Measurements from ENCODE around the gene WNT6. TPM values are rescaled to one million over a fixed set of nuclear protein-coding genes. Genes with fewer than 3 reads are reported as not detected.

The WNT6 gene
- total RNA-seq, 2 donors from 2014 or later, result 0.43 to 0.92 TPM

DNA sequence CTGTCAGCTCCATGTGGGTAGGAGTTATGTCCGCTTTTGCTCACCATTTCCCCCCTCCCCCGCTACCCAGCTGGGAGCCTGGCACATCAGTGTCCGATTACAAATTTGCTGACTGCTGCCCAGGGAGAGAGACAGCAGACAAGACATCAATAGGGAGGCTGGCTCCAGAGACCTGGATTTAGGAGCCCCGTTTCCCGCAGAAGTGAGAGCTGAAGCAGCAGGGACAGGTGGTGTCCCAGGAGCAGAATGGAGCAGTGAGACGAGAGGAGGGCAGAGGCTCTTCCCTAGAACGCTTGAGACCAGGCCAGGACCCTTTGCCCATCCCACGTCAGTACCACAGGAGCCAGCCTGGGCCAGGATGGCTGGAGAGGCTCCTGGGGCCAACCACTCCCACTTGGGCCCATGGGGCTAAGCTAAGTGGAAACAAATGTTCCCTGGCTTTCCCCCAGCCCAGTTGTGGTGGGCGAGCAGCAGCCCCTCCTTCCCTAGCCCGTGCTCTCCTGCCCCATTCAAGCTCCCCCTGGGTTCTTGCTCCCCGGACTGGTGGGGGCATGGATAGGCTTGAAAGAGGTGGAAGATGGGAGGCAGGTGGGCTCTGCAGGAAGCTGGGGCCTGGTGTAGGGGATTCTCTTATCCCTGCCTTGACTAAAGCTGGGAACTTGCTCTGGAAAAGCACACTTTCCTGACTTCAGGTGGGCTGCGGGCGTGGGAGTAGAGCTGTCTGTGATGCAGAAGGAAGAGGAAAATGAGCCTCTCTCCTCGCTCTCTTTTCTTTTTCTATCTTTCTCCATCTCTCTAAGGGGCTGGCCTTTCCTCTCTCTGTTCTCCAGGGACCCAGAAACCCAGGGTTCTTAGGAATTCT lies 4.1 kb upstream of the WNT6 start:
- intact Hi-C loops (cut with DNase I, micrococcal nuclease), result no loop called here
- ATAC-seq (no peak), DNase-seq (peak in 1 of 2 donors; percentile 9)

DNA sequence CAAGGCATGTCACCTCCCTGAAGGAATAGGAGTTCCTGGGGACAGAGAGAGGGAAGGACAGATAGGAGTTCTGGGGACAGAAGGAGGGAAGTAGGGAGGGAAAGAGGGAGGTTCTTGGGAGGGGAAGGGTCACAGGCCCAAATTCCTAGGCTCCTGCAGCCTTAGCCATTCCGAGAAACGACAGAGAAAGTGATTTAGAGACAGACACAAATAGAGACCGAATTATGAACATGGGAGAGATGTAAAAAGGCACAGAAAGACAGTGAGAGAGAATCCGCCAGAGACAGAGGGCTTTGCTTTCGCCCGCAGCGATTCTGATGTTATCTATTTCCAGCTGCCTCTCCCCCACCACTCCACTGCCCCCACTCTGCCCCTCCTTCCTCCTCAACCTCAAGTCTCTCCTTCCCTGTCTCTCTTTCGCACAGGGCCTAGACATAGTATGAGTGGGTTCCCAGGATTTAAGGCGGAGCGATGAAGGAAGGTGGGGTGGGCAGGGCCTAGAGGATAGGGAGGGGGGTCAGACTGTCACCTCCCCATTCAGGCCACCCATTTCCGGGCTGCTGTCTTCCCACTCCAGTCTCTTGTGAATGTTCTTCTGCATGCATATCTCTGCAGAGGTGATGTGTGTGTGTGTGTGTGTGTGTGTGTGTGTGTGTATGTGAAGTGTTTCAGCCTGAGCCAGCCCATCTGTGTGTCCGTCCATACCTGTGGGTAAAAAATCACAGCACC lies 3.3 kb upstream of the WNT6 start:
- DNase-seq, result no peak
- ATAC-seq, result no peak
- intact Hi-C loops (cut with DNase I, micrococcal nuclease), result no loop called here

DNA sequence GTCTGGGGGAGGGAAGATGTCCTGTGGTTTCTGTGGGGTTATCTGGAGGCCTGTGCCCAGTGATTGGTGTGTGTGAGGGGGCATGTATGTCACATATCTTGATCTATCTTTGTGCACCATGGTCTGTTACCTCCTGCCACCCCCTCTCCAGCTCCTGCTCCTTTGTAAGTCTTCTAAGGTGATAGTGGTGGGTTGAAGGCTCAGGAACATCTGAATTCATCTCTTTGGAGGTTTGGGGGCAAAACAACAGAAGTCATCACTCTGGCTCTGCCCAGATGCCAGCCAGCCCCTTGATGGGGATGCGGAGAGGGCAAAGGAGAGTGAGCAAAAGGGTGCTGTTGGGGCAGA lies 2.7 kb upstream of the WNT6 start:
- intact Hi-C loops (cut with DNase I, micrococcal nuclease), result no loop called here
- DNase-seq (peak in 1 of 2 donors; percentile 8), ATAC-seq (no peak)

DNA sequence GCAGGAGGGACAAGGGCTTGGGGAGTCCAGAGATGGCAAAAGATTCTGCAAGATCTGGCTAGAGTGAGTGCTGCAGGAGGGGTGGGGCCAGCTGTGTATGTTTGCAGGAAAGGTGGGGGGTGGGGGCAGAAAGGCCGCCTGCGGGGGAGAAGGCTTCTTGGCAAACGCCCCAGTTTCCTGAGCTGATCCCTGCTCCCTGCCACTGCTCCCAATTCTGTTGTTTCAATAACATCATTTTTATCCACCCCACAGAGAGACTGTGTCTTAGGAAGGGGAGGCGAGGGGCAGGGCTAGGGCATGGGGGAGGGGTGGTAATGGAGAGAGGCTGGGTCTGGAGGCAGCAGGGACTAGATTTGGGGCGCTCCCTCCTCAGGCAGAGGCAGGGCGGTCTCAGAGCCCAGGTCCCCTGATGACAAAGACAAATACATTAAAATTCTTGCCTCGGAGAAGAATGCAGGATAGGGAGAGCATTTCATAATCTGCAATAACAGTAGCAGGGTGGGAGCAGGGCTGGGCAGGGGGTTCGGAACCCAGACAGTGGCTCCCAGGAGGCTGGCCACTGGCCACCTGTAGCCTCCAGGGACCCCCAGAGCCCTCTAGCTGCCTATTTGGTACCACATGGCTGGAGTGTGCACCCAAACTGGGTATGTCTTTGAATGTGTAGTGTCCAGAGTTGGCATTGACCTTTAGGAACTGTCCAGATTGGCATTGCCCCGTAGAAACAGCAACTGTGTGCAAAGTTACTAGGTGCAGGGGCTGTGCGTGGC lies 2.1 kb upstream of the WNT6 start:
- intact Hi-C loops (cut with DNase I, micrococcal nuclease), result no loop called here
- DNase-seq (peak in 1 of 2 donors; percentile 15), ATAC-seq (no peak)

DNA sequence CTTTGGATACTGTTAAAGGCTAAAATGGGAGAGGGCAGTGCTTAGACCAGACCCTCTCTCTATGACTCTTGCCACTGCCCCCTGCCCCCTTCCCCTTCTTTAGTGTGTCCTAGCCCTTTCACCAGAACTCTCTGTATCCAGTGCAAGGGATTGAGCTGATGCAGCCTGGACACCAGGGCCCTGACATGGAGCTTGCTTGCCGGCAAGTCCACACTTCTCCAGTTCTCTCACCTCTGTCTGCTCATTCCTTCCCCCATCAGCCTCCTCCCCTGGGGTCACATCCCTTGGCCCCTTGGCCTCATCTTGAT lies 1.5 kb upstream of the WNT6 start:
- DNase-seq (peak in 1 of 2 donors; percentile 7), ATAC-seq (no peak)
- intact Hi-C loops (cut with DNase I, micrococcal nuclease), result no loop called here

DNA sequence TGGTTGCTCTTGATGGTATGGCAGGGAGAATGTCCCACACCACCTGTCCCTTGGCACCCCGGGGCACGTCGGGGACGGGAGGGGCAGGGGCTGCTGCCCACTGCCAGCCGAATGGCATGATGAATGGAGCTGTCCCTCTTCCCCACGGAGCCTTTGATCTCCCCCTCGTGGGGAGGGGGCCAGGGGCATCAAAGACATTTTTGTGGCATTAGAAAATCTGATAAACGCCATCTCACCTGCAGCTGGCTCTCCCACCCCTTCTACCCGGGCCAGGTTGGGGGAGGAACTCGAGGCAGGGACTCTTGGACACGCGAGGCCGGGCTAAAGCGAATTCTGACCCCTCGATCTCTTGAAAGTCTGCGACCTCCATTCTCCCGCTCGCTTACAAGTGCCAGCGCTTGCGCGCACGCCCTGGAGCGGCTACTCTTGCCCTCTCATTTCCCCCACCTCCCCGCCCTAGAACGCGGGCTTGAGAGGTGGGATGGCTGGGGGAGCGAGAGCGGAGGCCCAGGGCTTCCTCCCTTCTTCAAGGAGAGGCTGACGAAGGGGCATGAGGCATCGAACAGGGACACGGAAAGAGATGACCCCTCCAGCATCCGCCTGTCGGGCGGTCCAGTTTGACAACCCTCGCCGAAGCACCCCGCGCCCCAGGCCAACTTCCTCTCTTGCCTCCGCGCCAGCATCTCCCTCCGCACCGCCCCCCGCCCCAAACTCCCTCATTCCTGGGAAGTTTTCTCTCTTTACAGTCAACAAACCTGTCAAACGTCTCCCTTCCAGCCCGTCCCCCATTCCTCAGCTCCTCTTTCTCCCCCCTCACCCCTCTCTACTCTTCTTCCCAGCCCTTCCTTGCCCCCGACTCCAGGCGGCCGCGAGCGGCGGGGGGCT lies 692 bp upstream of the WNT6 start:
- ATAC-seq, result no peak
- DNase-seq, result peak in 1 of 2 donors; percentile 19
- intact Hi-C loops (cut with DNase I, micrococcal nuclease), result no loop called here

DNA sequence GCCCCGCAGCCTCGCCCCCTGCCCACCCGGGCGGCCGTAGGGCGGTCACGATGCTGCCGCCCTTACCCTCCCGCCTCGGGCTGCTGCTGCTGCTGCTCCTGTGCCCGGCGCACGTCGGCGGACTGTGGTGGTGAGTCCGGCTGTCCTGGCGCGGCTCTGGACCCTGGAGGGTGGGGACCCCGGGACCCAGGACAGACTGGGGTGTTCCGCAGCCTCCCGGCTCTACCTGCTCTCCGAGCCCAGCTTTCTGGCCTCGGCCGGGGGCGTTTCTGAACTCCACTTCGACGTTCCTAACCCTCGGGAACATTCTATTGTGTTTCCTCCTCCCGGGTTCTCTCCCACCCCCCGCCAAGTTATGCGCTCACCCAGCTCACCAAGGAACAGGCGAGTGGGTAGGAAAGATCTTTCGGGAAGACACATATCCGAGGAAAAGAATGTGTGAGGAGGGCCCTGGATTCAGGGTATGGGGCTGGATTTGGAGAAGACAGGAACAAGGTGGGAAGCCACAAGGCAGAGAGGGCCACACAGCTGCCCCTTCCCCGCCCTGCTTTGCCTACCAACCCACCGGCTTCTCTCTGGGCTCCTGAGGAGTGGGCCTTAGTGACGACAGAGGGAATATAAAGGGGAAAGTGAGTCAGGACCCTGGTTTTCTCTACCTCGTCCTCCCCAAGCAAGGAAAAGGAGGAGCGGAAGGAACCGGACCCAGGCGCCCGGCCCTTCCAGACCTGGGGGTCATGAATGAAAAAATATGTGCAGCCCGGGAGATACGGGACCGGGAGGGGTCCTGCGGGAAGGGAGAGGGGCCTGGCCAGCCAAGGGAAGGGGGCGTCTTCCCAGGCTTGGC lies 605 bp downstream of the WNT6 start:
- intact Hi-C loops (cut with DNase I, micrococcal nuclease), result no loop called here
- ATAC-seq, result no peak
- peak in 1 of 2 donors; percentile 18 for DNase-seq

DNA sequence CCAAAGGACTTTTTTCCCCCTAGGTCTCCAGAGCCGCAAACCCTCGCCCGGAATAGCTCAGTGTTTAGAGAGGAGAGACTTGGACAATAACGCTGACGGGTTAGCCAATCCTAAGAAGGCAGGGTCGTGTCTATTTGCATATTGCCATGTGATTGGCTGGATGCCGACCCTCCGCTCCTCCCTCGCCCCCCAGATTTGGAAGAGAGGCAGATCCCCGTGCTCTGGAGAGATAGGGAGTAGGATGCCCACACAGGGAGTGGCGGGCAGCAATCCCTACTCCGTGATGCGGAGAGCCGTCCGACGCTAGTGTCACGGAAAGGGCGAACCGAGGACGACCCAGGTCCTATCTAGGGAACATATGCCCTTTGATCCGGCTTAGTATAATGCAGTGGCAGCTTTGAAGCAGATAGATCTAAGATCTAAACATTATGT lies 1.4 kb downstream of the WNT6 start:
- DNase-seq (peak in 1 of 2 donors; percentile 37), ATAC-seq (no peak)
- intact Hi-C loops (cut with DNase I, micrococcal nuclease), result no loop called here

DNA sequence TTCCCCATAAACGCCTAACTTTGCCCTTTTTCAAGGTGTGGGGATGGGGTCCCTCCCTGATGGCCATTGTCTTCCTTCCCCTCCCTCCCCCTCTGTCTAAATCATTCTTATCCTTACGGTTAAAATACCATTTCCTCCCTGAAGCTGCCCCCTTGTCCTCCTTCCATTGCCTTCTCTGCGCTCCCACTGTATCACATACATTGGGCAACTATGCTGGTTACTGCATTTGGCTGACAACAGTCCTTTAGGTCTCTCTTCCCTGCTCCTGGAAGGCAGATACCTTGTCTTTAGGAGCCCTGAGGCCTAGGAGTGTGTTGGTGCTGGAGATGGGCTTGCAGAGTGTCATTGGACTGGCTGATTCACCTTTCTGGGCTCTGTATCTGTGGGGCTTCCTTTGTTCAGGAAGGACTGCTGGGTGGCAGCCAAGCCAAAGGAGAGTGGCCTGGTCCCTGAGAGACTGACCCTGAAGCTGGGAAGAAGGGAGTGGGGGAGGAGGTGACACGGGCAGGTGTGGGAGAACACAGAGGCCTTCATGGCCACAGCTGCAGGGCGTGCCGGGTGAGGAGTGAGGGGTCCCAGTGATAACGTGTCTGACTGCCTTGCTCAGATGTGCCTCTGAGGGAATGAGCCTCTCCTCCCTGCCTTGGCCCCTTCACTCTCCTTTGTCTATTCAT lies 2.2 kb downstream of the WNT6 start:
- DNase-seq (peak in 1 of 2 donors; percentile 1), ATAC-seq (no peak)
- intact Hi-C loops (cut with DNase I, micrococcal nuclease), result no loop called here

DNA sequence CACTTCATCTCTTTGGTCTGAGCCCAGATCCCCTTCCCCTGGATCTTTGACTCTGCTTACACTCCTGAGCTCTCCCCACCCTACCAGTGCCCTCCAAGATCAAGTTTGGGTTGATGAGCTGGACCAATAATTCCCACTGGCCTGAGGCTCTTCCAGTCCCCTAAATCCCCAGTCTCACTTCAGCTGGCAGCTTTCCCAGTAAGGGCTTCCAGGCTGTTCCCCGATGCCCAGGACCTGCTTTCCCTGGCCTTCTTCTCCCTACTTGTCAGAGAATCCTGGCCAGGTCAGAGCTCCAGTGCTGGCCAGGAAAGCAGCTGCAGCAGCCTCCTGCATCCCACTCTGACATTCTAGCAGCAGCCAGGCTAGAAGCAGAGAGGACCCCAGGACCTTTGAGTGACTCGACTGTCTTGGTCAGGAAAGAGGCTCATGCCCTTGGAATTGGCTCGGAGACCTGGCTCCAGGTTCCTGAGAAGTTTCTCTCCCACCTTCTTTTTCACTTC lies 3.5 kb downstream of the WNT6 start:
- intact Hi-C loops (cut with DNase I, micrococcal nuclease), result no loop called here
- DNase-seq, result no peak

DNA sequence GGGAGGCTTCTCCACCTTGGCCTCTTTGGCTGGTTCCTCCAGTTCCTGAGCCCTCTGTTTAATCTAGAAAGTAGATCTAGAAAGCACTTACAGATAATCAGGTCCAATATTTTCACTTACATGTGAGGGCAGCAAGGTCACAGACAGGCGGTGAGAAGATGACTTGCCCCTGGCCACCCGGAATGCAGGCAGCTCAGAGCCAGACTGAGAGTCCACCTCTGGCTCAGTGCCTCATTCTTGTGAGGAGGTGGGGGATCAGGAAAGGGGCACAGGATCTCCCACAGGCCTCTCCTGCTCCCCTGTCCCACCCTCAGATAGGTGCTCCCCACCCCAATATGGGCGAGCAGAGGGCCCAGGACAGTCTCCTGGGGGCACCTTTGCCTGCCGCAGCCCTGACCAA lies 5.8 kb downstream of the WNT6 start:
- intact Hi-C loops (cut with DNase I, micrococcal nuclease), result no loop called here
- ATAC-seq (no peak), DNase-seq (no peak)

More for the DNA sequence above, 3.5 kb downstream of the WNT6 start:
- no peak for ATAC-seq

DNA sequence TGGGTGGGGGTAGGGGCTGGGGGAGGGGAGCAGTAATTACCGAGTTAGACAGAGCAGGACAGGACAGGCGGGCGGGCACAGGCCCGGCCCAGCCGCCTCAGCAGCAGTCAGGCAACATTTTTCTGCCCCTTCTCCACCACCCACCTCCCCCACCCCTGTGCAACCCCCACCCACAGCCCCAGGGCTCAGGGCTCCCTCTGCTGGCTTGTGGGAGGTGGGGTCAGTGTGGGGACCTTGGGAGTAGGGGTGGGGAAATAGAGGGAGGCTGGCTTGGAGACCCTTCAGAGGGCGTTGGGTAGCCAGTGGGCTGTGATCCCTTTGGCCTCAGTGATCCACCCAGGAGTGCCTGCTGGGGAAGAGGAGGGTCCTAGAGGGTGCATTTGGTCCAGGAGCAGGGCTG lies 6.4 kb downstream of the WNT6 start:
- ATAC-seq (no peak), DNase-seq (no peak)
- intact Hi-C loops (cut with DNase I, micrococcal nuclease), result no loop called here

DNA sequence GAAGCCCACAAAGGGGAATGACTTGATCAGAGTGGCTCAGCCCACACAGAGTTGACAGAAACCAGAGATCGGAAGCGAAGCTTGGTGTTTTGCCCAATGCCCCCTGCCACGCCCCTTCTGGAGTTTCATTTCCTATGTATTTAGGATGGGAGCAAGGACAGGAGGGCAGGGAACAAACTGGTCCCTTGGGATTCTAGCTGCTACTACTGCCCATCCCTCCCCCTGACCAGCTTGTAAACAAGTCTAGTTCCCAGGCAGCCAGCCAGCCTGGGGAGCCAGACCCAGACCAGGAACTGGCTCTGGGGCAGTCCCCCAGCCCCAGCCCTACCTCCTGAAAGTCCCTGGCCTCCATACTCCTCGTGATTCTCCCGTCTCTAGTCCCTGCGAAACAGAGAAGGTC lies 8.3 kb downstream of the WNT6 start:
- ATAC-seq, result no peak
- no peak for DNase-seq
- intact Hi-C loops (cut with DNase I, micrococcal nuclease), result no loop called here

DNA sequence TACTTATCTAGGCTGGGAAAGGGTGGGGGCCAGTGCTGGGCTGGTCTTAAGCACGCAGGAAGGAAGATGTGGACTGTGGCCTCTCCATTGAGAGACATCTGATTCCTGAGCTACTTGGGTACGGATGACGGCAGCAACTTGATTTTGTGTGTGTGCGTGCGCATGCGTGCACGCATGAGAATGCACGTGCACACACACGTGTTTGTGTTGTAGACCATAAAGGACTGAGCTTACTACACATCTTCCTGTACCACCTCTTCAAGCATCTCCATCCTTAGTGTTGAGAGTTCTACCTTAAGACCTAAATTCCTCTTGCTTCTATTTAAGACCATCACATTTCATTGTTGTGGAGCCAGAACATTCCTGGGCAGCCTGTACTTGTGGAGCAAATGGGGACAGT lies 9.5 kb downstream of the WNT6 start:
- intact Hi-C loops (cut with DNase I, micrococcal nuclease), result no loop called here
- DNase-seq (no peak), ATAC-seq (no peak)

DNA sequence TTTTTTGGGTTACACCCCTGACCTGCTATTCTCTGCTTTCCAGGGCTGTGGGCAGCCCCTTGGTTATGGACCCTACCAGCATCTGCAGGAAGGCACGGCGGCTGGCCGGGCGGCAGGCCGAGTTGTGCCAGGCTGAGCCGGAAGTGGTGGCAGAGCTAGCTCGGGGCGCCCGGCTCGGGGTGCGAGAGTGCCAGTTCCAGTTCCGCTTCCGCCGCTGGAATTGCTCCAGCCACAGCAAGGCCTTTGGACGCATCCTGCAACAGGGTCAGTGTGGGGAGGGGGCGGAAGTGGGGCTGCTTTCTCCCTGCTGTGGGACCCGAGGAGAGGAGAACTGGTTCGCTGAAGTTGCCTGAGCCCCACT lies 11.4 kb downstream of the WNT6 start:
- DNase-seq (peak in 1 of 2 donors; percentile 43), ATAC-seq (no peak)
- intact Hi-C loops (cut with DNase I, micrococcal nuclease), result no loop called here

DNA sequence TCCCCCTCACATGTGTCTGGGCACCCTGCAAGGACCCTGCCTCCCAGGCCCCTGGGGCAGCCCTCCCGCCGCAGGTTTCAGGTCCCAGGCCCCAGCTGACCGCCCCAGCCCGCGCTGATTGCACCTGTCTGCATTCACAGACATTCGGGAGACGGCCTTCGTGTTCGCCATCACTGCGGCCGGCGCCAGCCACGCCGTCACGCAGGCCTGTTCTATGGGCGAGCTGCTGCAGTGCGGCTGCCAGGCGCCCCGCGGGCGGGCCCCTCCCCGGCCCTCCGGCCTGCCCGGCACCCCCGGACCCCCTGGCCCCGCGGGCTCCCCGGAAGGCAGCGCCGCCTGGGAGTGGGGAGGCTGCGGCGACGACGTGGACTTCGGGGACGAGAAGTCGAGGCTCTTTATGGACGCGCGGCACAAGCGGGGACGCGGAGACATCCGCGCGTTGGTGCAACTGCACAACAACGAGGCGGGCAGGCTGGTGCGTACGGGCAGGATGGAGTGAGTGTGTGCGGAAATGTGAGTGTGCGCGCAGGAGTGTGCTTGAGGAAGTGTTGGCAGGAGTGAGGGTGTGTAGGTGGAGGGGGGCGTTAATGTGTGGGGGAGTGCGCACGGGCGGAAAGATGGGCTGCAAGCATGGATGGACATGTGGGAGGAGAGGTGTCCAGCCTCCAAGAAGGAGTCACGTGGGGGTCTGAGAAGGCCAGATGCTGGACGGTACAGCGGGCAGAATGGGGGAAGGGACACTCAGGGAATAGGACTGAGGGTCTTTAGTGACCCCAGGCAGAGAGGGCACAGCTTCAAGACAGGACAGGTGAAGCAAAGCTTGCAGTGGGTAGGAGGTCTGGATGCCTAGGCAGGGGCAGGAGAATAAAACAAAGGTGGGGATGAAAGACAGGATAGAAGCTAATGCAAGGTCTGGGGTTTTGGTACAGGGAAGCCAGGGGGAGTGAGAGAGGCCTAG lies 12.0 kb downstream of the WNT6 start:
- intact Hi-C loops (cut with DNase I, micrococcal nuclease), result no loop called here
- DNase-seq (no peak), ATAC-seq (no peak)

Data from left colon (tissue), 2 donors.